HCT116 (cell line): ENCODE results near the gene SEMA6A. TPM values are rescaled to one million over a fixed set of nuclear protein-coding genes. Genes with fewer than 3 reads are reported as not detected.

Experiments used
- ATAC-seq: fragments of 200-7000 bp; cut with Tn5 transposase; 2 replicates; pipeline ENCODE4 v1.9.1; 2020; ENCODE audit warnings: mild to moderate bottlenecking, moderate library complexity
- BruUV-seq: library from RNA; stranded (reverse); fragments of 400-500 nt; replicated peaks from 2 replicates; lab custom pipeline; 2021; lab: Mats Ljungman, UMichigan
- CTCF ChIA-PET: fragments of 300-600 bp; sonication (Branson Sonifier 250); formaldehyde crosslinking; loops from one replicate; lab custom pipeline; 2021; ENCODE audit warnings: antibody characterized with exemption; lab: Charles Lee
- POLR2A ChIA-PET: fragments of 300-600, 350-600 bp; sonication (Branson Sonifier 250); formaldehyde crosslinking; loops from one replicate; lab custom pipeline; 2021; ENCODE audit warnings: antibody characterized with exemption; lab: Charles Lee
- RAD21 ChIA-PET, 2 experiments: fragments of 300-600 bp; sonication (Branson Sonifier 250); formaldehyde crosslinking; loops; one replicate each; lab custom pipeline; 2023; ENCODE audit warnings: low total read pairs in 2 of 2; ENCODE audit not compliant: uncharacterized antibody in 2 of 2, unreplicated experiment in 2 of 2, low non-redundant PET in 1 of 2; lab: Charles Lee
- DNase-seq: peaks from one replicate; pipeline ENCODE4 v3.0.0-alpha.2; 2010; ENCODE audit warnings: low read depth, low spot score
- H2AFZ ChIP-seq: fragments of 200-600 bp; shearing (Covaris generic), sonication (generic); 2 replicates; pipeline ENCODE4 v1.6.1; 2017; ENCODE audit warnings: low read depth, mixed run types, mixed read lengths, antibody characterized with exemption, low read length; ENCODE audit not compliant: poor library complexity, severe bottlenecking
- H3K27ac ChIP-seq: 2 replicates; pipeline ENCODE4 v1.5.1; 2012; ENCODE audit warnings: low read depth, low read length
- H3K27me3 ChIP-seq: fragments of 200-600 bp; sonication (generic); 2 replicates; pipeline ENCODE4 v1.6.1; 2016; ENCODE audit warnings: mixed run types, low read length, mixed read lengths; ENCODE audit not compliant: insufficient read depth
- H3K36me3 ChIP-seq, 2 experiments: fragments of 200-500 bp in 1 of 2; fragments of 200-600 bp in 1 of 2; sonication (Bioruptor generic) in 1 of 2; sonication (generic) in 1 of 2; 2 replicates each; pipeline versions ENCODE4 v1.5.1 to v1.6.1; 2014 to 2016; ENCODE audit warnings: low read length in 2 of 2, inconsistent platforms in 1 of 2, mixed read lengths in 1 of 2, mixed run types in 1 of 2; ENCODE audit not compliant: insufficient read depth in 2 of 2, control insufficient read depth in 1 of 2
- H3K4me1 ChIP-seq, 2 experiments: fragments of 200-600 bp in 1 of 2; sonication (generic) in 1 of 2; 2 replicates each; pipeline versions ENCODE4 v1.5.1 to v1.6.1; 2012 to 2017; ENCODE audit warnings: low read length in 2 of 2, inconsistent platforms in 1 of 2, mild to moderate bottlenecking in 1 of 2, mixed read lengths in 1 of 2, mixed run types in 1 of 2, moderate library complexity in 1 of 2; ENCODE audit not compliant: insufficient read depth in 2 of 2, control insufficient read depth in 1 of 2
- H3K4me2 ChIP-seq: fragments of 200-600 bp; sonication (generic); 2 replicates; pipeline ENCODE4 v1.6.1; 2017; ENCODE audit warnings: mixed run types, low read length, mixed read lengths
- H3K4me3 ChIP-seq, 2 experiments: fragments of 200-600 bp in 1 of 2; sonication (generic) in 1 of 2; replicated peaks in 1 of 2; 2 replicates each; pipeline ENCODE4 v1.5.1; 2011 to 2016; ENCODE audit warnings: low read length in 2 of 2, control low read depth in 1 of 2, low read depth in 1 of 2, mild to moderate bottlenecking in 1 of 2, mixed read lengths in 1 of 2, mixed run types in 1 of 2
- H3K79me2 ChIP-seq: fragments of 200-600 bp; sonication (generic); 2 replicates; pipeline ENCODE4 v1.6.1; 2017; ENCODE audit warnings: mild to moderate bottlenecking, mixed run types, low read length, moderate library complexity, mixed read lengths; ENCODE audit not compliant: insufficient read depth
- H3K9ac ChIP-seq: fragments of 200-600 bp; sonication (generic); 2 replicates; pipeline ENCODE4 v1.6.1; 2016; ENCODE audit warnings: low read length, mixed read lengths
- H3K9me2 ChIP-seq: fragments of 200-600 bp; sonication (generic), shearing (Covaris generic); 2 replicates; pipeline ENCODE4 v1.6.1; 2017; ENCODE audit warnings: mixed run types, mild to moderate bottlenecking, moderate library complexity; ENCODE audit not compliant: insufficient read depth
- H3K9me3 ChIP-seq, 2 experiments: fragments of 200-500 bp in 1 of 2; fragments of 200-600 bp in 1 of 2; sonication (Bioruptor generic) in 1 of 2; sonication (generic) in 1 of 2; 2 replicates each; pipeline ENCODE4 v1.6.1; 2014 to 2017; ENCODE audit warnings: low read length in 2 of 2, mixed read lengths in 2 of 2, inconsistent platforms in 1 of 2, low read depth in 1 of 2, mild to moderate bottlenecking in 1 of 2, mixed run types in 1 of 2, moderate library complexity in 1 of 2; ENCODE audit not compliant: control insufficient read depth in 1 of 2, insufficient read depth in 1 of 2
- H4K20me1 ChIP-seq: fragments of 200-600 bp; sonication (generic), shearing (Covaris generic); 2 replicates; pipeline ENCODE4 v1.6.1; 2017; ENCODE audit warnings: mixed run types, mild to moderate bottlenecking, moderate library complexity; ENCODE audit not compliant: insufficient read depth
- ATF3 ChIP-seq: IDR thresholded peaks from 2 replicates; pipeline ENCODE4 v1.6.1; 2012
- CBX3 ChIP-seq: IDR thresholded peaks from 2 replicates; pipeline ENCODE4 v1.6.1; 2012; ENCODE audit warnings: low read depth
- CEBPB ChIP-seq: IDR thresholded peaks from 2 replicates; pipeline ENCODE4 v1.6.1; 2012; ENCODE audit warnings: low read depth
- CTCF ChIP-seq, 3 experiments: fragments of 200-600 bp in 1 of 3; sonication (generic) in 1 of 3; IDR thresholded peaks in 2 of 3; conservative IDR thresholded peaks in 1 of 3; 2 replicates each; pipeline ENCODE4 v1.5.1; 2012 to 2017; ENCODE audit warnings: low read depth in 2 of 3, low read length in 2 of 3, antibody characterized with exemption in 1 of 3, borderline replicate concordance in 1 of 3, control low read depth in 1 of 3, mild to moderate bottlenecking in 1 of 3, mixed read lengths in 1 of 3, mixed run types in 1 of 3, moderate library complexity in 1 of 3; ENCODE audit not compliant: insufficient read depth in 1 of 3
- EGR1 ChIP-seq: IDR thresholded peaks from 2 replicates; pipeline ENCODE4 v1.6.1; 2012; ENCODE audit warnings: low read depth
- ELF1 ChIP-seq: IDR thresholded peaks from 2 replicates; pipeline ENCODE4 v1.6.1; 2012; ENCODE audit warnings: low read depth, borderline replicate concordance
- EZH2 ChIP-seq: fragments of 200-600 bp; sonication (generic); IDR thresholded peaks from 2 replicates; pipeline ENCODE4 v1.6.1; 2017; ENCODE audit warnings: antibody characterized with exemption, mixed run types
- EZH2phosphoT487 ChIP-seq: fragments of 200-600 bp; IDR thresholded peaks from 2 replicates; pipeline ENCODE4 v1.6.1; 2018; ENCODE audit warnings: antibody characterized with exemption, borderline replicate concordance
- FOSL1 ChIP-seq: IDR thresholded peaks from 2 replicates; pipeline ENCODE4 v1.6.1; 2012; ENCODE audit warnings: low read depth
- JUND ChIP-seq: IDR thresholded peaks from 2 replicates; pipeline ENCODE4 v1.6.1; 2012
- POLR2A ChIP-seq: IDR thresholded peaks from 2 replicates; pipeline ENCODE4 v1.7.0; 2011; ENCODE audit warnings: borderline replicate concordance; ENCODE audit not compliant: insufficient read depth, insufficient read length; ENCODE audit errors: extremely low read depth
- POLR2AphosphoS5 ChIP-seq: IDR thresholded peaks from 2 replicates; pipeline ENCODE4 v1.6.1; 2011; ENCODE audit warnings: mild to moderate bottlenecking, low read depth, low read length, moderate library complexity
- RAD21 ChIP-seq: IDR thresholded peaks from 2 replicates; pipeline ENCODE4 v1.6.1; 2012; ENCODE audit warnings: low read depth, mild to moderate bottlenecking
- REST ChIP-seq: IDR thresholded peaks from 2 replicates; pipeline ENCODE4 v1.6.1; 2012; ENCODE audit warnings: low read depth
- SIN3A ChIP-seq: IDR thresholded peaks from 2 replicates; pipeline ENCODE4 v1.6.1; 2012; ENCODE audit warnings: low read depth
- SP1 ChIP-seq: IDR thresholded peaks from 2 replicates; pipeline ENCODE4 v1.6.1; 2012; ENCODE audit warnings: low read depth
- SRF ChIP-seq: IDR thresholded peaks from 2 replicates; pipeline ENCODE4 v1.6.1; 2012; ENCODE audit warnings: low read depth
- TCF7L2 ChIP-seq: IDR thresholded peaks from 2 replicates; pipeline ENCODE4 v1.7.0; 2011; ENCODE audit warnings: borderline replicate concordance, inconsistent platforms; ENCODE audit not compliant: insufficient read depth, insufficient read length; ENCODE audit errors: extremely low read depth
- ZBTB33 ChIP-seq: IDR thresholded peaks from 2 replicates; pipeline ENCODE4 v1.6.1; 2011; ENCODE audit warnings: mild to moderate bottlenecking, low read length, moderate library complexity; ENCODE audit not compliant: insufficient replicate concordance; ENCODE audit errors: extremely low read depth
- ZFX ChIP-seq: fragments of 450-650 bp; IDR thresholded peaks from 2 replicates; pipeline ENCODE4 v1.6.1; 2017
- intact Hi-C: fragments of 100-400 bp; cut with micrococcal nuclease; formaldehyde crosslinking; loops from 2 replicates; pipeline ENCODE4 v1.10.0; 2022
- total RNA-seq: library from RNA; stranded (reverse); gene quantifications from one replicate; pipeline ENCODE4 v1.2.1, GENCODE V29; 2021; ENCODE audit not compliant: unreplicated experiment

Gene SEMA6A
- total RNA-seq, 1 experiment from 2014 or later = 6.7 TPM

GRCh38 chr5:116478491-116478890 lies 96.1 kb downstream of the SEMA6A start:
- ChIA-PET POLR2A (no interaction called here), RAD21 (no interaction called here), CTCF (no interaction called here)
- Histone ChIP-seq H3K27me3 (no peaks in the 10 kb centered on the region), H3K4me1 (no peaks in the 10 kb centered on the region), H4K20me1 (no peaks in the 10 kb centered on the region), H3K9ac (no peak overlapping the region), H3K9me3 (peaks cover 0 to 5% of the 10 kb centered on the region in 2 experiments; a peak in 1 of 4 replicates), H3K27ac (no peak overlapping the region), H2AFZ (no peak overlapping the region), H3K4me2 (no peak overlapping the region), H3K9me2 (no peaks in the 10 kb centered on the region), H3K4me3 (no peak overlapping the region), H3K79me2 (no peaks in the 10 kb centered on the region), H3K36me3 (no peaks in the 10 kb centered on the region; a peak in 1 of 4 replicates)
- no peak for TF ChIP-seq CTCF (IDR thresholded peaks at IDR 0.05 in 2 of 3, conservative IDR thresholded peaks at IDR 0.05 in 1 of 3; ENCODE audit: borderline replicate concordance in 1 of 3, insufficient read depth in 1 of 3, low read depth in 2 of 3, low read length in 2 of 3)
- TF ChIP-seq EGR1 = no peak
- TF ChIP-seq ZBTB33 = no peak
- TF ChIP-seq SIN3A = no peak
- TF ChIP-seq EZH2phosphoT487 = no peak
- no peak for TF ChIP-seq FOSL1
- TF ChIP-seq POLR2AphosphoS5 = no peak
- TF ChIP-seq ATF3 = no peak
- TF ChIP-seq POLR2A = no peak
- TF ChIP-seq RAD21 = no peak
- no peak for TF ChIP-seq TCF7L2
- no peak for TF ChIP-seq JUND
- TF ChIP-seq CEBPB = no peak
- TF ChIP-seq ELF1 = no peak
- TF ChIP-seq ZFX = no peak
- no peak for TF ChIP-seq SRF
- no peak for TF ChIP-seq SP1
- no peak for TF ChIP-seq CBX3
- no peak for TF ChIP-seq EZH2
- no peak for TF ChIP-seq REST
- BruUV-seq = no TSS peak
- no peak for DNase-seq
- ATAC-seq = no peak
- intact Hi-C loops = no loop called here
